Lower leg skin (tissue), 3 donors: ENCODE results near the gene CLP1.

Source experiments
- POLR2A ChIP-seq, 2 donors: fragments of 450-650 bp; IDR thresholded peaks; one replicate each; pipeline ENCODE4 v1.6.1; 2016 to 2017; ENCODE audit warnings: antibody characterized with exemption in 2 of 2, mild to moderate bottlenecking in 1 of 2, moderate library complexity in 1 of 2
- TF ChIP-seq, protein P1 (sequence below), 3 donors: fragments of 450-650 bp; IDR thresholded peaks; one replicate each; pipeline ENCODE4 v1.5.1; 2016; ENCODE audit warnings: antibody characterized with exemption in 3 of 3, mild to moderate bottlenecking in 3 of 3, moderate library complexity in 2 of 3

DNA sequence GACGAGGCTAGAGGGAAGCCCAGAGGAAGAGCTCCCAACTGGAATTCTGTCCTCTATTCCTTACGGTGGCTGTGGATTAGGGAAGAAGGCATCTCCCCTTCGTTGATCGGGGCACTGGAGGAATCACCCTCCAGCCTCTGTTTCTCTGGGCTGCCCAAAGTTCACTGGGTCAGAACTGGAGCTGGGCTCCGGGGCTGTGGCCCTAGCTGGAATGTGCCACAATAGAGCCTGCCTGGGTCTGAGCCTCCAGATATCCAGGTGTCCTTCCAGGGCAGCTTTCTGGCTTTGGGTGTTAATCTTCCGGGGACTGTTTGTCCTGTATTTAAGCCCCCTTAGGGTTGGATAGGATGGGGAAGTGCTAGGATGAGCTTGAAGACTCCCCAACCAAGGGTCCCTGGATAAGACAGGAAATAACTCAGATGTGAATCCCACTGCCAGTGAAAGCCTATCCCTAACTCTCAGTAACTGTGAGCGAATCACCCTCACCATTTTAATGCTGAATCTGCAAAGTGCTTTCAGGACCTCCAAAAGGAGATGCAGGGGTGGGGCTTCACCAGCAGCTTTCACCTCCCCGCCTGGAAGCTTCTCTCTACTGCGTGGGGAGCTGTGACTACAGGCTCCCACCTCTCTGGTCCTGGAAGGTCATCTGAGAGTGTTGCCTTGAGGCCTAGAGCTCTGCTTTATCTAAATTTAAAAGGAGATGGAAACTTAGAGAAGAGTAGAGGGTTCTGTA lies 17.3 kb upstream of the CLP1 start:
- no peak for TF ChIP-seq POLR2A (IDR thresholded peaks at IDR 0.05)
- TF ChIP-seq, protein P1, sequence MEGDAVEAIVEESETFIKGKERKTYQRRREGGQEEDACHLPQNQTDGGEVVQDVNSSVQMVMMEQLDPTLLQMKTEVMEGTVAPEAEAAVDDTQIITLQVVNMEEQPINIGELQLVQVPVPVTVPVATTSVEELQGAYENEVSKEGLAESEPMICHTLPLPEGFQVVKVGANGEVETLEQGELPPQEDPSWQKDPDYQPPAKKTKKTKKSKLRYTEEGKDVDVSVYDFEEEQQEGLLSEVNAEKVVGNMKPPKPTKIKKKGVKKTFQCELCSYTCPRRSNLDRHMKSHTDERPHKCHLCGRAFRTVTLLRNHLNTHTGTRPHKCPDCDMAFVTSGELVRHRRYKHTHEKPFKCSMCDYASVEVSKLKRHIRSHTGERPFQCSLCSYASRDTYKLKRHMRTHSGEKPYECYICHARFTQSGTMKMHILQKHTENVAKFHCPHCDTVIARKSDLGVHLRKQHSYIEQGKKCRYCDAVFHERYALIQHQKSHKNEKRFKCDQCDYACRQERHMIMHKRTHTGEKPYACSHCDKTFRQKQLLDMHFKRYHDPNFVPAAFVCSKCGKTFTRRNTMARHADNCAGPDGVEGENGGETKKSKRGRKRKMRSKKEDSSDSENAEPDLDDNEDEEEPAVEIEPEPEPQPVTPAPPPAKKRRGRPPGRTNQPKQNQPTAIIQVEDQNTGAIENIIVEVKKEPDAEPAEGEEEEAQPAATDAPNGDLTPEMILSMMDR (IDR thresholded peaks at IDR 0.05) = no peak
